GM12878 (cell line): ENCODE results near the gene RAB44. TPM values are rescaled to one million over a fixed set of nuclear protein-coding genes. Genes with fewer than 3 reads are reported as not detected.

Experiments
- ATAC-seq: fragments of 200-7000 bp; cut with Tn5 transposase; 3 replicates; pipeline ENCODE4 v1.9.1; 2020; ENCODE audit warnings: mild to moderate bottlenecking, moderate library complexity
- BruUV-seq: library from RNA; stranded (reverse); fragments of 400-500 nt; replicated peaks from 2 replicates; lab custom pipeline; 2021; lab: Mats Ljungman, UMichigan
- CTCF ChIA-PET: fragments of 300-600 bp; sonication (Branson Sonifier 250); formaldehyde crosslinking; extraction: SDS; loops from one replicate; lab custom pipeline; 2021; ENCODE audit warnings: inconsistent platforms; lab: Yijun Ruan, JAX
- POLR2A ChIA-PET: fragments of 350-600 bp; formaldehyde crosslinking; extraction: SDS; loops from one replicate; lab custom pipeline; 2021; ENCODE audit warnings: inconsistent platforms; lab: Charles Lee
- RAD21 ChIA-PET: fragments of 300-600 bp; sonication (Branson Sonifier 250); formaldehyde crosslinking; loops from one replicate; lab custom pipeline; 2023; ENCODE audit warnings: antibody characterized with exemption; ENCODE audit not compliant: unreplicated experiment; lab: Charles Lee
- SMC1A ChIA-PET: fragments of 300-600 bp; sonication (Branson Sonifier 250); formaldehyde crosslinking; loops from one replicate; lab custom pipeline; 2023; ENCODE audit not compliant: unreplicated experiment, uncharacterized antibody; lab: Charles Lee
- DNase-seq: peaks from one replicate; pipeline ENCODE4 v3.0.0-alpha.2; 2011; ENCODE audit warnings: low read depth, low spot score
- FAIRE-seq: peaks from 3 replicates; lab custom pipeline; 2011; peaks lifted over from hg19 to GRCh38; lab: Jason Lieb, UNC
- H2AFZ ChIP-seq: 2 replicates; pipeline ENCODE4 v1.6.0; 2011; ENCODE audit warnings: low read depth, low read length, control low read depth; ENCODE audit not compliant: control insufficient read depth
- H3K27ac ChIP-seq: 2 replicates; pipeline ENCODE4 v1.5.1; 2011; ENCODE audit warnings: control low read depth; ENCODE audit not compliant: control insufficient read depth, insufficient read depth
- H3K27me3 ChIP-seq, 2 experiments: replicated peaks in 1 of 2; 2 replicates each; pipeline versions ENCODE4 v1.6.0 to v1.6.1; 2011; ENCODE audit warnings: low read length in 1 of 2; ENCODE audit not compliant: control insufficient read depth in 2 of 2, insufficient read depth in 2 of 2
- H3K36me3 ChIP-seq, 2 experiments: 2 replicates each; pipeline ENCODE4 v1.5.1; 2011; ENCODE audit warnings: low read length in 1 of 2; ENCODE audit not compliant: control insufficient read depth in 2 of 2, insufficient read depth in 2 of 2
- H3K4me1 ChIP-seq: 2 replicates; pipeline ENCODE4 v1.6.1; 2011; ENCODE audit warnings: mild to moderate bottlenecking, low read length, moderate library complexity, mixed read lengths; ENCODE audit not compliant: control insufficient read depth, insufficient read depth
- H3K4me2 ChIP-seq: 2 replicates; pipeline ENCODE4 v1.6.0; 2011; ENCODE audit warnings: control low read depth; ENCODE audit not compliant: control insufficient read depth, insufficient read depth
- H3K4me3 ChIP-seq: fragments of 200-600 bp; sonication (generic); 2 replicates; pipeline ENCODE4 v1.5.1; 2016
- H3K79me2 ChIP-seq: 2 replicates; pipeline ENCODE4 v1.6.0; 2011; ENCODE audit warnings: low read length; ENCODE audit not compliant: control insufficient read depth, insufficient read depth
- H3K9ac ChIP-seq: 2 replicates; pipeline ENCODE4 v1.8.0; 2011; ENCODE audit warnings: low read length, control low read depth, mixed read lengths; ENCODE audit not compliant: control insufficient read depth, insufficient read depth
- H3K9me3 ChIP-seq: replicated peaks from 3 replicates; pipeline ENCODE4 v1.5.1; 2011; ENCODE audit warnings: mild to moderate bottlenecking, low read length; ENCODE audit not compliant: control insufficient read depth, insufficient read depth
- H4K20me1 ChIP-seq: 2 replicates; pipeline ENCODE4 v1.6.0; 2011; ENCODE audit not compliant: control insufficient read depth, insufficient read depth
- BACH1 ChIP-seq: fragments of 450-650 bp; IDR thresholded peaks from 2 replicates; pipeline ENCODE4 v1.6.1; 2017; ENCODE audit warnings: mild to moderate bottlenecking, borderline replicate concordance
- BHLHE40 ChIP-seq, 2 experiments: fragments of 450-650 bp in 1 of 2; IDR thresholded peaks; 2 replicates each; pipeline ENCODE4 v1.6.1; 2011 to 2017; ENCODE audit warnings: low read depth in 2 of 2, borderline replicate concordance in 1 of 2, improper control_type of control experiment in 1 of 2, low read length in 1 of 2, mild to moderate bottlenecking in 1 of 2
- CREB1 ChIP-seq: IDR thresholded peaks from 2 replicates; pipeline ENCODE4 v1.6.1; 2012; ENCODE audit warnings: low read depth, mild to moderate bottlenecking, inconsistent platforms
- EED ChIP-seq: sonication (generic); IDR thresholded peaks from 2 replicates; pipeline ENCODE4 v1.6.1; 2016; ENCODE audit warnings: antibody characterized with exemption, low read depth
- IKZF1 ChIP-seq: fragments of 450-650 bp; conservative IDR thresholded peaks from 2 replicates; pipeline ENCODE4 v1.6.1; 2017; ENCODE audit warnings: antibody characterized with exemption, mild to moderate bottlenecking
- IKZF2 ChIP-seq, 2 experiments: fragments of 450-650 bp; IDR thresholded peaks; 2 replicates each; pipeline ENCODE4 v1.6.1; 2017; ENCODE audit warnings: mild to moderate bottlenecking in 2 of 2, moderate library complexity in 2 of 2
- MLLT1 ChIP-seq: fragments of 450-650 bp; IDR thresholded peaks from 2 replicates; pipeline ENCODE4 v1.6.1; 2016; ENCODE audit warnings: mild to moderate bottlenecking
- NR2F1 ChIP-seq: fragments of 450-650 bp; conservative IDR thresholded peaks from 2 replicates; pipeline ENCODE4 v1.6.1; 2017; ENCODE audit warnings: mild to moderate bottlenecking
- PBX3 ChIP-seq: IDR thresholded peaks from 2 replicates; pipeline ENCODE4 v1.6.1; 2011; ENCODE audit warnings: mild to moderate bottlenecking, low read depth, low read length, moderate library complexity; ENCODE audit not compliant: insufficient replicate concordance
- POLR2A ChIP-seq: IDR thresholded peaks from 2 replicates; pipeline ENCODE4 v1.6.1; 2011; ENCODE audit warnings: low read depth, mild to moderate bottlenecking, low read length
- POLR2AphosphoS5 ChIP-seq: IDR thresholded peaks from 2 replicates; pipeline ENCODE4 v1.6.1; 2011; ENCODE audit warnings: mild to moderate bottlenecking, low read length, inconsistent platforms
- POU2F2 ChIP-seq: IDR thresholded peaks from 3 replicates; pipeline ENCODE4 v1.6.1; 2011; ENCODE audit warnings: low read depth, mild to moderate bottlenecking, low read length, borderline replicate concordance
- RAD51 ChIP-seq: fragments of 450-650 bp; IDR thresholded peaks from 2 replicates; pipeline ENCODE4 v1.6.1; 2016; ENCODE audit warnings: moderate library complexity, mild to moderate bottlenecking, inconsistent platforms
- RELB ChIP-seq: fragments of 450-650 bp; IDR thresholded peaks from 2 replicates; pipeline ENCODE4 v1.6.1; 2017; ENCODE audit warnings: low read depth, mild to moderate bottlenecking, moderate library complexity
- RFX5 ChIP-seq: IDR thresholded peaks from 2 replicates; pipeline ENCODE4 v1.6.1; 2011; ENCODE audit warnings: low read depth, low read length, improper control_type of control experiment
- SMAD1 ChIP-seq: fragments of 450-650 bp; IDR thresholded peaks from 2 replicates; pipeline ENCODE4 v1.6.1; 2018; ENCODE audit warnings: mild to moderate bottlenecking, low read depth; ENCODE audit not compliant: partially characterized antibody
- SREBF2 ChIP-seq: IDR thresholded peaks from 2 replicates; pipeline ENCODE4 v1.6.1; 2012; ENCODE audit warnings: mild to moderate bottlenecking, low read length
- TAF1 ChIP-seq: IDR thresholded peaks from 2 replicates; pipeline ENCODE4 v1.6.1; 2011; ENCODE audit warnings: mild to moderate bottlenecking, low read depth, low read length, borderline replicate concordance
- ZNF384 ChIP-seq: IDR thresholded peaks from 2 replicates; pipeline ENCODE4 v1.6.1; 2012; ENCODE audit warnings: low read depth, mild to moderate bottlenecking, low read length, improper control_type of control experiment, borderline replicate concordance
- WGBS: methylation state at CpG from one replicate; pipeline ENCODE4 v1.1.6; 2016; ENCODE audit warnings: low lambda C conversion rate; ENCODE audit not compliant: insufficient replicate concordance, insufficient coverage; ENCODE audit errors: missing lambda C conversion rate; 5-methylcytosine and 5-hydroxymethylcytosine counted together
- in situ Hi-C: fragments of 300-500 bp; cut with MboI; formaldehyde crosslinking; loops from 9 replicates; pipeline ENCODE4 v1.14.3; 2018; ENCODE audit warnings: mixed read lengths
- intact Hi-C: fragments of 100-400 bp; cut with micrococcal nuclease; formaldehyde crosslinking; loops from one replicate; pipeline ENCODE4 v1.14.2; 2022; ENCODE audit not compliant: unreplicated experiment
- polyA plus RNA-seq, 11 experiments: library from polyadenylated mRNA; depleted of rRNA in 4 of 11; unstranded in 6 of 11; stranded (reverse) in 5 of 11; fragments of >200 nt; fragmentation: Nextera tagmentation in 4 of 11; fragmentation: Illumina TruSeq in 1 of 11; extraction: Ambion mirVana in 4 of 11; extraction: Trizol in 1 of 11; gene quantifications; 1 replicate in 1 of 11; 2 replicates in 10 of 11; pipeline versions ENCODE4 v1.2.1 to v1.2.3, GENCODE V29; 2011 to 2016; ENCODE audit warnings: inconsistent platforms in 2 of 11, missing spikeins in 2 of 11, low read depth in 1 of 11
- total RNA-seq, 4 experiments: library from RNA; depleted of rRNA in 3 of 4; stranded (reverse); fragments of >200 nt in 3 of 4; fragmentation: Illumina TruSeq in 1 of 4; extraction: Trizol in 1 of 4; gene quantifications; 2 replicates each; pipeline versions ENCODE4 v1.2.1 to v1.2.3, GENCODE V29; 2013 to 2021

Gene RAB44
- total and polyA plus RNA-seq, 10 of the 15 experiments (the other 5 are each of a cell fraction or from before 2014, with no cell fraction given) = 0.01 to 0.08 (median 0.05) TPM; not detected in 2

- Histone ChIP-seq H3K9me3 (no peaks in the 10 kb centered on the region), H3K4me2 (peak overlapping the region; percentile 80), H3K4me3 (peak overlapping the region; percentile 75), H2AFZ (no peak overlapping the region), H3K9ac (peak overlapping the region; percentile 90), H3K27ac (peak overlapping the region; percentile 88), H3K36me3 (peaks cover 6 to 12% of the 10 kb centered on the region in 2 experiments), H4K20me1 (peaks cover 9% of the 10 kb centered on the region), H3K27me3 (no peaks in the 10 kb centered on the region), H3K79me2 (peaks cover 80% of the 10 kb centered on the region), H3K4me1 (peaks cover 49% of the 10 kb centered on the region)
- FAIRE-seq (no peak), DNase-seq (no peak), ATAC-seq (peak; percentile 0)
- under 1% methylated on average over 61 of the region's 61 CpGs for WGBS
- ChIA-PET RAD21 (interaction anchor here (0.8 to 10.6 kb wide), 14 partner anchors 14 to 328 kb away, joined by 3 to 195 read pairs (median 5); no protein-coding TSS in a partner anchor), POLR2A (interaction anchor here (0.5 to 13.6 kb wide), 11 partner anchors 13 to 547 kb away, joined by 3 to 243 read pairs (median 7); partner anchors contain the start of gene SRSF3), CTCF (interaction anchor here (0.6 to 10.7 kb wide), 11 partner anchors 11 to 213 kb away, joined by 3 to 146 read pairs (median 7); no protein-coding TSS in a partner anchor), SMC1A (interaction anchor here (0.7 to 17.5 kb wide), 10 partner anchors 13 to 84 kb away, joined by 3 to 240 read pairs (median 17); no protein-coding TSS in a partner anchor)
- intact Hi-C loops (loop anchor here (2.0 kb wide), 1 partner anchor 16 kb away; no protein-coding TSS in a partner anchor), in situ Hi-C loops (no loop called here)
- TF ChIP-seq SREBF2 (no peak), MLLT1 (peak; percentile 95), PBX3 (no peak), RELB (0 out of 2 replicates have a peak, but pooled peaks have one; percentile 66), SMAD1 (peak; percentile 30), EED (peak; percentile 60; the same call in 1 of the 2 replicates), ZNF384 (no peak), POLR2A (peak; percentile 73), IKZF1 (peak; percentile 47; the same call in 1 of the 2 replicates), BHLHE40 (IDR thresholded peaks at IDR 0.05; ENCODE audit: borderline replicate concordance in 1 of 2, low read depth in 2 of 2, low read length in 1 of 2) (no peak), RAD51 (no peak), POU2F2 (peak; percentile 3; the same call in 1 of the 3 replicates), CREB1 (peak; percentile 26; the same call in 1 of the 2 replicates), NR2F1 (no peak), IKZF2 (IDR thresholded peaks at IDR 0.05) (peak in 1 of 2 experiments; percentile 32; a peak in 1 of 4 replicates), BACH1 (0 out of 2 replicates have a peak, but pooled peaks have one; percentile 8), POLR2AphosphoS5 (peak; percentile 11; the same call in 1 of the 2 replicates), RFX5 (no peak), TAF1 (no peak)
- BruUV-seq = TSS peak; percentile 68
Measured at GRCh38 chr6:36679043-36679833, 18.4 kb upstream of the RAB44 start.
